Glutamatergic neuron (in vitro differentiated cells): ENCODE measurements around the gene GPT2. TPM values are rescaled to one million over a fixed set of nuclear protein-coding genes. Genes with fewer than 3 reads are reported as not detected.

ENCODE experiments used
- DNase-seq: peaks from one replicate; pipeline ENCODE4 v3.0.0; 2022
- H3K27ac Mint-ChIP-seq: one replicate; pipeline ENCODE4 v1.8.0; 2020; ENCODE audit warnings: mild to moderate bottlenecking, mixed read lengths, inconsistent platforms; ENCODE audit not compliant: unreplicated experiment
- H3K27me3 Mint-ChIP-seq: one replicate; pipeline ENCODE4 v1.8.0; 2020; ENCODE audit warnings: mild to moderate bottlenecking, moderate library complexity, mixed read lengths, inconsistent platforms; ENCODE audit not compliant: unreplicated experiment
- H3K36me3 Mint-ChIP-seq: one replicate; pipeline ENCODE4 v1.8.0; 2020; ENCODE audit warnings: mild to moderate bottlenecking, mixed read lengths, inconsistent platforms; ENCODE audit not compliant: unreplicated experiment
- H3K4me1 Mint-ChIP-seq: one replicate; pipeline ENCODE4 v1.8.0; 2020; ENCODE audit warnings: mild to moderate bottlenecking, low read depth, mixed read lengths, inconsistent platforms; ENCODE audit not compliant: unreplicated experiment
- H3K4me3 Mint-ChIP-seq: one replicate; pipeline ENCODE4 v1.8.0; 2020; ENCODE audit warnings: mild to moderate bottlenecking, mixed read lengths, inconsistent platforms; ENCODE audit not compliant: unreplicated experiment
- H3K9me3 Mint-ChIP-seq: one replicate; pipeline ENCODE4 v1.8.0; 2020; ENCODE audit warnings: mild to moderate bottlenecking, moderate library complexity, mixed read lengths, inconsistent platforms; ENCODE audit not compliant: unreplicated experiment
- total RNA-seq: library from RNA; stranded (reverse); fragmentation: NEBNext Ultra II Directional; extraction: Animal tissue kit (Norgen Biotek cat#: 25700); gene quantifications from one replicate; pipeline ENCODE4 v1.2.1, GENCODE V29; 2021; ENCODE audit not compliant: unreplicated experiment
- TF ChIP-seq, protein P1 (sequence below): fragments of 200-600 bp; sonication (generic); IDR thresholded peaks from one replicate; pipeline ENCODE4 v1.5.0; 2021; ENCODE audit not compliant: partially characterized antibody, unreplicated experiment

The GPT2 gene
- total RNA-seq, 1 donor from 2014 or later = 70.7 TPM

DNA sequence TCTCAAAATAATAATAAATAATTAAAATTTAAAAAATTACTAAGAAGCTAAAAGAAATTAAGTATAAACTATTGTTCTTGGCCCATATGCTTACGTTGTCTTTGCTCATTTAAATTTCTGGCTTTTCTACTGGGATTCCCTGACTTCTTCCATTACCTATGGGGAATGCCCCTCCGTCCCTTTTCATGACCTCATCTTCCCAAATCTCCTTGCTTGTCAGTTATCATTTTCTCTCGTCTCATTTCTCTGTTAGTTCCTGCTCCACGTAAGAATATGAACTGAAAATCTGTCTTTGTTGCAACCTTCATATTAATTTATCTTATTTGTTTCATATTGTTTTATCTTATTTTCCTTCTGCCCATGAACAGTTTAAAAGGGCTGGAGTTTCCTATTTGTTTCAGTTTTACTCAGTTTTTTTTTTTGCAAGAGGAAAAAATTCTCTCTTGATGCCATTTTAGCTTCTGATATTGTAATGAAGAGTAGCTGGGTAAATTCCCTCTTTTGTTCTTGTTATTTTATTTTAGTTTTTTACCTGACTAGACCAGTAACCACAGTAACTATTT lies 91.8 kb downstream of the GPT2 start:
- Mint-ChIP-seq H3K4me1 (peaks cover 25% of the 10 kb centered on the region), H3K36me3 (no peaks in the 10 kb centered on the region), H3K27me3 (peaks cover 3% of the 10 kb centered on the region), H3K9me3 (peaks cover 13% of the 10 kb centered on the region), H3K4me3 (no peak overlapping the region), H3K27ac (peak overlapping the region; percentile 63)
- DNase-seq = no peak
- TF ChIP-seq, protein P1, sequence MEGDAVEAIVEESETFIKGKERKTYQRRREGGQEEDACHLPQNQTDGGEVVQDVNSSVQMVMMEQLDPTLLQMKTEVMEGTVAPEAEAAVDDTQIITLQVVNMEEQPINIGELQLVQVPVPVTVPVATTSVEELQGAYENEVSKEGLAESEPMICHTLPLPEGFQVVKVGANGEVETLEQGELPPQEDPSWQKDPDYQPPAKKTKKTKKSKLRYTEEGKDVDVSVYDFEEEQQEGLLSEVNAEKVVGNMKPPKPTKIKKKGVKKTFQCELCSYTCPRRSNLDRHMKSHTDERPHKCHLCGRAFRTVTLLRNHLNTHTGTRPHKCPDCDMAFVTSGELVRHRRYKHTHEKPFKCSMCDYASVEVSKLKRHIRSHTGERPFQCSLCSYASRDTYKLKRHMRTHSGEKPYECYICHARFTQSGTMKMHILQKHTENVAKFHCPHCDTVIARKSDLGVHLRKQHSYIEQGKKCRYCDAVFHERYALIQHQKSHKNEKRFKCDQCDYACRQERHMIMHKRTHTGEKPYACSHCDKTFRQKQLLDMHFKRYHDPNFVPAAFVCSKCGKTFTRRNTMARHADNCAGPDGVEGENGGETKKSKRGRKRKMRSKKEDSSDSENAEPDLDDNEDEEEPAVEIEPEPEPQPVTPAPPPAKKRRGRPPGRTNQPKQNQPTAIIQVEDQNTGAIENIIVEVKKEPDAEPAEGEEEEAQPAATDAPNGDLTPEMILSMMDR = no peak

DNA sequence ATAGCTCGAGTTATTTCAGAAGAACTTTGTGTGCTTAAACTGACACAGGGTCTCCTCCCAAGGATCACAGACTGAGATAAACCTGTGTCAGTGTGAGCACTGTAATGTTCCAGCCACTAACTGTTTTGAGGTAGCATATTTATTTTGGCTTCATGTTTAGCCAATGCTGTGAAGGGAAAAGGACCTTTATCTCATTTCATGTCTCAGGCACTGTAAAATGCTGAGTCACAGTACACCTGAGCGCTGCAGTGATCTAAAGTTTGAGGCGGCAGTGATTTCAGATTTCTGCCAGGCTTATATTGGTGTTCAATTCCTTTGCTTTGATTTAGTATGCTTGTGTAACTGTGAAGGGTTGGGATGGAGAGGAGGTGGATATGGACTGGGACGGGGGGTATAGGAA lies 92.4 kb downstream of the GPT2 start:
- TF ChIP-seq, protein P1 = no peak
- Mint-ChIP-seq H3K27ac (no peak overlapping the region), H3K4me3 (no peak overlapping the region), H3K27me3 (peaks cover 3% of the 10 kb centered on the region), H3K9me3 (peaks cover 13% of the 10 kb centered on the region), H3K36me3 (no peaks in the 10 kb centered on the region), H3K4me1 (peaks cover 21% of the 10 kb centered on the region)
- DNase-seq = no peak

Other genes starting within 250 kb of the GPT2 start
- gene VPS35, start 195.2 kb upstream of the GPT2 start, total RNA-seq = 111 TPM
- 30.1 TPM for gene ORC6, start 194.7 kb upstream of the GPT2 start, total RNA-seq
- 0.49 TPM for gene MYLK3, start 136.0 kb upstream of the GPT2 start, total RNA-seq
- 15.8 TPM for gene C16orf87, start 53.2 kb upstream of the GPT2 start, total RNA-seq
- gene DNAJA2, start 89.3 kb downstream of the GPT2 start, total RNA-seq = 95.8 TPM